A549 (cell line): ENCODE measurements around the gene ARHGAP12. TPM values are rescaled to one million over a fixed set of nuclear protein-coding genes. Genes with fewer than 3 reads are reported as not detected.

Experiments
- ATAC-seq, 2 experiments: fragments of 200-7000 bp in 1 of 2; fragments of >200 bp in 1 of 2; cut with Nextera tagmentation in 1 of 2; cut with Tn5 transposase in 1 of 2; 3 replicates each; pipeline versions ENCODE4 v1.8.0 to v1.9.1; 2018 to 2020; ENCODE audit warnings: mild to moderate bottlenecking in 1 of 2, moderate library complexity in 1 of 2
- CTCF ChIA-PET: fragments of 300-600 bp; sonication (Branson Sonifier 250); formaldehyde crosslinking; extraction: SDS; loops from one replicate; lab custom pipeline; 2021; ENCODE audit warnings: antibody characterized with exemption, inconsistent platforms; lab: Yijun Ruan, JAX
- POLR2A ChIA-PET: fragments of 350-600 bp; formaldehyde crosslinking; extraction: SDS; loops from one replicate; lab custom pipeline; 2021; ENCODE audit warnings: antibody characterized with exemption, inconsistent platforms; lab: Yijun Ruan, JAX
- DNase-seq, 2 experiments: peaks; one replicate each; pipeline versions ENCODE4 v3.0.0 to v3.0.0-alpha.2; 2011 to 2016; ENCODE audit warnings: low read depth in 1 of 2, low spot score in 1 of 2
- FAIRE-seq: peaks from 2 replicates; lab custom pipeline; 2011; peaks lifted over from hg19 to GRCh38; lab: Jason Lieb, UNC
- H3K27ac ChIP-seq, 2 experiments: fragments of >200 bp; sonication (Bioruptor Twin); formaldehyde crosslinking; 3 replicates each; pipeline ENCODE4 v1.5.1; 2016 to 2017
- H3K4me1 ChIP-seq: fragments of >200 bp; sonication (Bioruptor Twin); formaldehyde crosslinking; 3 replicates; pipeline ENCODE4 v1.6.1; 2016
- H3K4me2 ChIP-seq: fragments of >200 bp; sonication (Bioruptor Twin); formaldehyde crosslinking; 3 replicates; pipeline ENCODE4 v1.6.1; 2016
- H3K4me3 ChIP-seq: fragments of >200 bp; sonication (Bioruptor Twin); formaldehyde crosslinking; 3 replicates; pipeline ENCODE4 v1.5.1; 2016
- H3K9me3 ChIP-seq: fragments of >200 bp; sonication (Bioruptor Twin); formaldehyde crosslinking; 3 replicates; pipeline ENCODE4 v1.6.1; 2016
- BHLHE40 ChIP-seq: IDR thresholded peaks from 2 replicates; pipeline ENCODE4 v1.6.1; 2012; ENCODE audit warnings: low read depth, low read length, inconsistent platforms
- CHD4 ChIP-seq: fragments of 200-600 bp; sonication (generic); IDR thresholded peaks from 2 replicates; pipeline ENCODE4 v1.6.1; 2016; ENCODE audit warnings: antibody characterized with exemption, mild to moderate bottlenecking, borderline replicate concordance
- EHF ChIP-seq: fragments of 250-450 bp; sonication (Bioruptor Pico); IDR thresholded peaks from 2 replicates; pipeline ENCODE4 v1.5.0; 2020; ENCODE audit warnings: mild to moderate bottlenecking
- ESRRA ChIP-seq: fragments of 150-350 bp; IDR thresholded peaks from 2 replicates; pipeline ENCODE4 v1.6.1; 2014; ENCODE audit warnings: mild to moderate bottlenecking, low read length, borderline replicate concordance
- FOSB ChIP-seq: fragments of 250-450 bp; sonication (Bioruptor Pico); IDR thresholded peaks from 2 replicates; pipeline ENCODE4 v1.5.0; 2020; ENCODE audit warnings: mild to moderate bottlenecking, moderate library complexity
- GATA3 ChIP-seq: IDR thresholded peaks from 2 replicates; pipeline ENCODE4 v1.6.1; 2012; ENCODE audit warnings: borderline replicate concordance
- JUN ChIP-seq, 2 experiments: fragments of >200 bp; sonication (Bioruptor Twin); formaldehyde crosslinking; IDR thresholded peaks; 2 replicates in 1 of 2; 3 replicates in 1 of 2; pipeline ENCODE4 v1.6.1; 2016 to 2017
- KDM5A ChIP-seq: fragments of 200-600 bp; sonication (generic); IDR thresholded peaks from 2 replicates; pipeline ENCODE4 v1.6.1; 2016; ENCODE audit warnings: antibody characterized with exemption, mild to moderate bottlenecking
- MAFK ChIP-seq: fragments of 450-650 bp; IDR thresholded peaks from 2 replicates; pipeline ENCODE4 v1.6.1; 2014; ENCODE audit not compliant: partially characterized antibody
- MYC ChIP-seq: IDR thresholded peaks from 2 replicates; pipeline ENCODE4 v1.6.1; 2012; ENCODE audit warnings: mild to moderate bottlenecking, inconsistent platforms, low read length, improper control_type of control experiment, borderline replicate concordance
- NPAS2 ChIP-seq: fragments of 250-450 bp; sonication (Bioruptor Pico); IDR thresholded peaks from 2 replicates; pipeline ENCODE4 v1.8.0; 2022; ENCODE audit warnings: mild to moderate bottlenecking, moderate library complexity, borderline replicate concordance
- NR3C1 ChIP-seq: fragments of >200 bp; sonication (Bioruptor Twin); formaldehyde crosslinking; IDR thresholded peaks from 3 replicates; pipeline ENCODE4 v1.6.1; 2017
- PHF8 ChIP-seq: fragments of 200-600 bp; sonication (generic); IDR thresholded peaks from 2 replicates; pipeline ENCODE4 v1.6.1; 2016; ENCODE audit warnings: low read depth, mild to moderate bottlenecking, antibody characterized with exemption, moderate library complexity, borderline replicate concordance
- POLR2A ChIP-seq: IDR thresholded peaks from 2 replicates; pipeline ENCODE4 v1.6.1; 2012; ENCODE audit warnings: mild to moderate bottlenecking, low read length
- RCOR1 ChIP-seq: fragments of 150-350 bp; IDR thresholded peaks from 2 replicates; pipeline ENCODE4 v1.6.1; 2014; ENCODE audit warnings: antibody characterized with exemption, low read length, low read depth
- SMC3 ChIP-seq: fragments of >200 bp; sonication (Bioruptor Twin); formaldehyde crosslinking; IDR thresholded peaks from 3 replicates; pipeline ENCODE4 v1.6.1; 2018; ENCODE audit warnings: inconsistent platforms
- SREBF2 ChIP-seq: fragments of 450-650 bp; IDR thresholded peaks from 2 replicates; pipeline ENCODE4 v1.6.1; 2014; ENCODE audit warnings: mild to moderate bottlenecking, moderate library complexity
- TP53 ChIP-seq: fragments of 250-450 bp; sonication (Bioruptor Pico); IDR thresholded peaks from 2 replicates; pipeline ENCODE4 v1.5.0; 2021; ENCODE audit warnings: mild to moderate bottlenecking, moderate library complexity
- USF2 ChIP-seq: fragments of 450-650 bp; IDR thresholded peaks from 2 replicates; pipeline ENCODE4 v1.6.1; 2014; ENCODE audit warnings: antibody characterized with exemption
- ZC3H11A ChIP-seq: fragments of 450-650 bp; IDR thresholded peaks from 2 replicates; pipeline ENCODE4 v1.6.1; 2014; ENCODE audit warnings: antibody characterized with exemption, mild to moderate bottlenecking
- ZNF302 ChIP-seq: fragments of 250-450 bp; sonication (Bioruptor Pico); IDR thresholded peaks from 2 replicates; pipeline ENCODE4 v1.9.0; 2021; ENCODE audit warnings: inconsistent platforms, mild to moderate bottlenecking, moderate library complexity
- ZSCAN20 ChIP-seq: fragments of 250-450 bp; sonication (Bioruptor Pico); IDR thresholded peaks from 2 replicates; pipeline ENCODE4 v1.8.0; 2022; ENCODE audit warnings: mild to moderate bottlenecking, moderate library complexity
- WGBS: methylation state at CpG from one replicate; pipeline ENCODE4 v1.1.6; 2017; ENCODE audit errors: missing lambda C conversion rate; 5-methylcytosine and 5-hydroxymethylcytosine counted together
- polyA plus RNA-seq, 4 experiments: library from polyadenylated mRNA; depleted of rRNA in 3 of 4; stranded (reverse); fragments of >200 nt; fragmentation: RNase III in 1 of 4; extraction: RNeasy Plus Mini Kit Qiagen cat#74134 plus additional on column Dnase treatment in 1 of 4; gene quantifications; 2 replicates in 3 of 4; 3 replicates in 1 of 4; pipeline ENCODE4 v1.2.3, GENCODE V29; 2011 to 2017
- TF ChIP-seq, protein P1 (sequence below): fragments of >200 bp; sonication (Bioruptor Twin); formaldehyde crosslinking; IDR thresholded peaks from 2 replicates; pipeline ENCODE4 v1.6.1; 2016
- TF ChIP-seq, protein P2 (sequence below): fragments of >200 bp; sonication (Bioruptor Twin); formaldehyde crosslinking; IDR thresholded peaks from 3 replicates; pipeline ENCODE4 v1.5.1; 2016
- TF ChIP-seq, protein P3 (sequence below): fragments of >200 bp; sonication (Bioruptor Twin); formaldehyde crosslinking; IDR thresholded peaks from 3 replicates; pipeline ENCODE4 v1.6.1; 2016

Gene ARHGAP12
- polyA plus RNA-seq, 2 of the 4 experiments (the other 2 are of a cell fraction), result 22.1 to 49.3 TPM

DNA sequence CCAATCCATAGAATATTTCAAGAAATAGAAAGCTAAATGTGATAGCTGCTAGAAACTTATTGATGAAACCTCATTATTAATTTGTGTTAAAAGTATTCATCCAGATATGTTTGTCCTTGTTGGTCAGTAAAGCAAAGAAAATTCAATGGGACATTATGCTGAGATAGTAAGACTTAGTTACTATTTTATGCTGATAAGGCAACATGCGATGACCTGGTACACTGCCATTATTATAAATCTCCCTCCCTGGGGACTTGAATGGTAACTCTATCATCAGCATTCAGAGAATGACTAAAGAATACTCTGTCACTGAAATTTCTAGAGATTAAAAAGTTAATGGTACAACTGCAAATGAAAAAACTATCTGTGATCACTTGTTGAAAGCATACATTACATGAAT, 54.9 kb downstream of the ARHGAP12 start:
- TF ChIP-seq CHD4 (no peak), EHF (CRISPR knock-in tag) (no peak), MAFK (peak; percentile 85), NR3C1 (no peak), KDM5A (no peak)
- TF ChIP-seq, all 56 proteins: peak for 1
- no peak overlapping the region for H3K4me3 ChIP-seq
- ATAC-seq (no peak), FAIRE-seq (peak; percentile 54), DNase-seq (no peak)
- H3K4me2 ChIP-seq, result no peak overlapping the region
- no peak overlapping the region for H3K27ac ChIP-seq
- 91% methylated on average over 1 of the region's 1 CpG for WGBS
- H3K9me3 ChIP-seq, result no peaks in the 10 kb centered on the region
- CTCF ChIA-PET, result interaction anchor here (1.0 to 1.1 kb wide), 2 partner anchors 11 to 63 kb away, joined by 3 to 5 read pairs; no protein-coding TSS in a partner anchor
- H3K4me1 ChIP-seq, result peaks cover 79% of the 10 kb centered on the region
- POLR2A ChIA-PET, result interaction anchor here (0.7 kb wide), 1 partner anchor 8 kb away, joined by 3 read pairs; no protein-coding TSS in a partner anchor

- DNase-seq (no peak), FAIRE-seq (peak; percentile 36), ATAC-seq (peak; percentile 50 to 55; a peak in 4 of 6 replicates)
- Histone ChIP-seq H3K4me2 (peak overlapping the region; percentile 35), H3K9me3 (no peaks in the 10 kb centered on the region), H3K4me1 (peaks cover 79% of the 10 kb centered on the region), H3K27ac (peak overlapping the region in 1 of 2 experiments; percentile 49; a peak in 3 of 6 replicates), H3K4me3 (no peak overlapping the region)
- 72% methylated on average over 7 of the region's 7 CpGs for WGBS
- TF ChIP-seq, protein P1, sequence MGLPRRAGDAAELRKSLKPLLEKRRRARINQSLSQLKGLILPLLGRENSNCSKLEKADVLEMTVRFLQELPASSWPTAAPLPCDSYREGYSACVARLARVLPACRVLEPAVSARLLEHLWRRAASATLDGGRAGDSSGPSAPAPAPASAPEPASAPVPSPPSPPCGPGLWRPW, result no peak
- no peak for TF ChIP-seq ZSCAN20
- no peak for TF ChIP-seq PHF8
- TF ChIP-seq USF2, result no peak
- no peak for TF ChIP-seq SMC3
- no peak for TF ChIP-seq BHLHE40
- no peak for TF ChIP-seq SREBF2
- no peak for TF ChIP-seq MYC
- TF ChIP-seq RCOR1, result no peak
- TF ChIP-seq JUN (IDR thresholded peaks at IDR 0.05), result no peak
- TF ChIP-seq, protein P2, sequence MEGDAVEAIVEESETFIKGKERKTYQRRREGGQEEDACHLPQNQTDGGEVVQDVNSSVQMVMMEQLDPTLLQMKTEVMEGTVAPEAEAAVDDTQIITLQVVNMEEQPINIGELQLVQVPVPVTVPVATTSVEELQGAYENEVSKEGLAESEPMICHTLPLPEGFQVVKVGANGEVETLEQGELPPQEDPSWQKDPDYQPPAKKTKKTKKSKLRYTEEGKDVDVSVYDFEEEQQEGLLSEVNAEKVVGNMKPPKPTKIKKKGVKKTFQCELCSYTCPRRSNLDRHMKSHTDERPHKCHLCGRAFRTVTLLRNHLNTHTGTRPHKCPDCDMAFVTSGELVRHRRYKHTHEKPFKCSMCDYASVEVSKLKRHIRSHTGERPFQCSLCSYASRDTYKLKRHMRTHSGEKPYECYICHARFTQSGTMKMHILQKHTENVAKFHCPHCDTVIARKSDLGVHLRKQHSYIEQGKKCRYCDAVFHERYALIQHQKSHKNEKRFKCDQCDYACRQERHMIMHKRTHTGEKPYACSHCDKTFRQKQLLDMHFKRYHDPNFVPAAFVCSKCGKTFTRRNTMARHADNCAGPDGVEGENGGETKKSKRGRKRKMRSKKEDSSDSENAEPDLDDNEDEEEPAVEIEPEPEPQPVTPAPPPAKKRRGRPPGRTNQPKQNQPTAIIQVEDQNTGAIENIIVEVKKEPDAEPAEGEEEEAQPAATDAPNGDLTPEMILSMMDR, result no peak
- TF ChIP-seq FOSB, result no peak
- no peak for TF ChIP-seq NPAS2 (CRISPR knock-in tag)
- TF ChIP-seq POLR2A, result no peak
- TF ChIP-seq GATA3, result no peak
- no peak for TF ChIP-seq ESRRA
- TF ChIP-seq, protein P3, sequence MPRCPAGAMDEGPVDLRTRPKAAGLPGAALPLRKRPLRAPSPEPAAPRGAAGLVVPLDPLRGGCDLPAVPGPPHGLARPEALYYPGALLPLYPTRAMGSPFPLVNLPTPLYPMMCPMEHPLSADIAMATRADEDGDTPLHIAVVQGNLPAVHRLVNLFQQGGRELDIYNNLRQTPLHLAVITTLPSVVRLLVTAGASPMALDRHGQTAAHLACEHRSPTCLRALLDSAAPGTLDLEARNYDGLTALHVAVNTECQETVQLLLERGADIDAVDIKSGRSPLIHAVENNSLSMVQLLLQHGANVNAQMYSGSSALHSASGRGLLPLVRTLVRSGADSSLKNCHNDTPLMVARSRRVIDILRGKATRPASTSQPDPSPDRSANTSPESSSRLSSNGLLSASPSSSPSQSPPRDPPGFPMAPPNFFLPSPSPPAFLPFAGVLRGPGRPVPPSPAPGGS, result no peak
- no peak for TF ChIP-seq ZNF302
- TF ChIP-seq ZC3H11A, result no peak
- no peak for TF ChIP-seq TP53 (CRISPR knock-in tag)
- ChIA-PET CTCF (interaction anchor here (2.1 to 2.6 kb wide), 2 partner anchors 9 to 12 kb away, joined by 12 read pairs; no protein-coding TSS in a partner anchor), POLR2A (interaction anchor here (0.6 kb wide), 1 partner anchor 10 kb away, joined by 4 read pairs; no protein-coding TSS in a partner anchor)
Measured at GRCh38 chr10:31871266-31872065, 57.2 kb downstream of the ARHGAP12 start.
